K562 (cell line): ENCODE results near the gene COL23A1. TPM values are rescaled to one million over a fixed set of nuclear protein-coding genes. Genes with fewer than 3 reads are reported as not detected.

Source experiments
- ATAC-seq: fragments of 200-7000 bp; cut with Tn5 transposase; 3 replicates; pipeline ENCODE4 v1.9.1; 2020; ENCODE audit warnings: moderate library complexity
- BruUV-seq: library from RNA; stranded (reverse); fragments of 400-500 nt; replicated peaks from 2 replicates; lab custom pipeline; 2021; lab: Mats Ljungman, UMichigan
- CTCF ChIA-PET: fragments of 300-600 bp; formaldehyde crosslinking; extraction: SDS; loops from one replicate; lab custom pipeline; 2021; ENCODE audit warnings: low intra/inter-chr PET ratio; lab: Yijun Ruan, JAX
- POLR2A ChIA-PET: fragments of 300-600, 350-650 bp; sonication (Branson Sonifier 250); formaldehyde crosslinking; extraction: SDS; loops from one replicate; lab custom pipeline; 2021; ENCODE audit warnings: antibody characterized with exemption, inconsistent platforms; lab: Yijun Ruan, JAX
- DNase-seq, 4 experiments: peaks; one replicate each; pipeline versions ENCODE4 v3.0.0 to v3.0.0-alpha.2; 2011 to 2018; ENCODE audit warnings: low spot score in 3 of 4, mixed read lengths in 3 of 4; ENCODE audit errors: extremely low read depth in 1 of 4
- FAIRE-seq: peaks from 2 replicates; lab custom pipeline; 2011; peaks lifted over from hg19 to GRCh38; lab: Jason Lieb, UNC
- H2AFZ ChIP-seq: 2 replicates; pipeline ENCODE4 v1.6.0; 2011; ENCODE audit warnings: low read depth, low read length, control low read depth, inconsistent platforms
- H3K27ac ChIP-seq: fragments of 200-600 bp; 3 replicates; pipeline ENCODE4 v1.8.0; 2011; ENCODE audit warnings: low read depth, mild to moderate bottlenecking, control low read depth, inconsistent platforms, low read length, moderate library complexity, mixed read lengths; ENCODE audit errors: extremely low read depth
- H3K27me3 ChIP-seq, 2 experiments: fragments of 300-600 bp in 1 of 2; 2 replicates in 1 of 2; 3 replicates in 1 of 2; pipeline versions ENCODE4 v1.6.0 to v1.8.0; 2011; ENCODE audit warnings: inconsistent platforms in 2 of 2, low read length in 2 of 2, mild to moderate bottlenecking in 1 of 2, mixed read lengths in 1 of 2, moderate library complexity in 1 of 2; ENCODE audit not compliant: control insufficient read depth in 2 of 2, insufficient read depth in 2 of 2
- H3K36me3 ChIP-seq: fragments of 300-600 bp; 3 replicates; pipeline ENCODE4 v1.8.0; 2011; ENCODE audit warnings: mild to moderate bottlenecking, low read length, inconsistent platforms; ENCODE audit not compliant: control insufficient read depth, insufficient read depth
- H3K4me1 ChIP-seq, 2 experiments: fragments of 200-600 bp in 1 of 2; replicated peaks in 1 of 2; 2 replicates in 1 of 2; 3 replicates in 1 of 2; pipeline versions ENCODE4 v1.5.1 to v1.8.0; 2011; ENCODE audit warnings: inconsistent platforms in 2 of 2, low read length in 2 of 2, mild to moderate bottlenecking in 1 of 2, mixed read lengths in 1 of 2, moderate library complexity in 1 of 2; ENCODE audit not compliant: control insufficient read depth in 2 of 2, insufficient read depth in 2 of 2
- H3K4me2 ChIP-seq: 2 replicates; pipeline ENCODE4 v1.6.1; 2011; ENCODE audit warnings: low read length, control low read depth, inconsistent platforms, mixed read lengths; ENCODE audit not compliant: insufficient read depth
- H3K4me3 ChIP-seq: fragments of 200-600 bp; sonication (generic), shearing (Covaris generic); 2 replicates; pipeline ENCODE4 v1.5.1; 2016; ENCODE audit warnings: control low read depth, inconsistent platforms
- H3K79me2 ChIP-seq: fragments of 200-600 bp; 3 replicates; pipeline ENCODE4 v1.8.0; 2011; ENCODE audit warnings: low read length, inconsistent platforms; ENCODE audit not compliant: control insufficient read depth, insufficient read depth
- H3K9ac ChIP-seq, 2 experiments: 2 replicates each; pipeline versions ENCODE4 v1.6.0 to v1.6.1; 2011; ENCODE audit warnings: low read depth in 2 of 2, low read length in 2 of 2, control low read depth in 1 of 2, inconsistent platforms in 1 of 2, mild to moderate bottlenecking in 1 of 2, mixed read lengths in 1 of 2; ENCODE audit not compliant: insufficient read depth in 1 of 2
- H3K9me1 ChIP-seq: one replicate; pipeline ENCODE4 v1.6.0; 2011; ENCODE audit warnings: inconsistent platforms, mild to moderate bottlenecking, low read length, moderate library complexity; ENCODE audit not compliant: control insufficient read depth, insufficient read depth
- H3K9me3 ChIP-seq: replicated peaks from 2 replicates; pipeline ENCODE4 v1.5.1; 2011; ENCODE audit warnings: low read depth, low read length, inconsistent platforms; ENCODE audit not compliant: control insufficient read depth, insufficient read depth
- H4K20me1 ChIP-seq: replicated peaks from 2 replicates; pipeline ENCODE4 v1.6.1; 2011; ENCODE audit warnings: low read length, inconsistent platforms, mixed read lengths; ENCODE audit not compliant: control insufficient read depth, insufficient read depth
- ARNT ChIP-seq, 2 experiments: fragments of 450-650 bp; IDR thresholded peaks; 2 replicates each; pipeline ENCODE4 v1.6.1; 2016; ENCODE audit warnings: mild to moderate bottlenecking in 1 of 2
- BCLAF1 ChIP-seq, 2 experiments: fragments of 450-650 bp in 1 of 2; IDR thresholded peaks; 2 replicates each; pipeline ENCODE4 v1.6.1; 2011 to 2017; ENCODE audit warnings: low read depth in 2 of 2, antibody characterized with exemption in 1 of 2, borderline replicate concordance in 1 of 2, low read length in 1 of 2, mild to moderate bottlenecking in 1 of 2, mixed read lengths in 1 of 2; ENCODE audit not compliant: control insufficient read depth in 1 of 2
- HNRNPLL ChIP-seq: fragments of 200-400 bp; formaldehyde crosslinking; IDR thresholded peaks from 2 replicates; pipeline ENCODE4 v1.6.1; 2017; ENCODE audit warnings: low read length, low read depth, mild to moderate bottlenecking; ENCODE audit not compliant: poor library complexity, severe bottlenecking
- HOXB6 ChIP-seq: fragments of 250-450 bp; sonication (Bioruptor Pico); IDR thresholded peaks from 2 replicates; pipeline ENCODE4 v1.5.1; 2022; ENCODE audit warnings: mild to moderate bottlenecking, borderline replicate concordance
- KDM5B ChIP-seq: fragments of 200-600 bp; sonication (generic); IDR thresholded peaks from 2 replicates; pipeline ENCODE4 v1.6.1; 2012; ENCODE audit warnings: low read depth, mild to moderate bottlenecking, moderate library complexity, low read length, control low read depth, inconsistent platforms; ENCODE audit not compliant: insufficient replicate concordance
- MAFK ChIP-seq: IDR thresholded peaks from 2 replicates; pipeline ENCODE4 v1.6.1; 2011; ENCODE audit warnings: low read length, improper control_type of control experiment
- MED1 ChIP-seq: sonication (generic); formaldehyde crosslinking; IDR thresholded peaks from 2 replicates; pipeline ENCODE4 v1.8.1; 2023; ENCODE audit warnings: missing genetic modification reagents, borderline replicate concordance
- PCBP2 ChIP-seq: fragments of 200-400 bp; formaldehyde crosslinking; IDR thresholded peaks from 2 replicates; pipeline ENCODE4 v1.6.1; 2018; ENCODE audit warnings: low read length, low read depth, mild to moderate bottlenecking, moderate library complexity; ENCODE audit not compliant: poor library complexity, severe bottlenecking
- PHTF2 ChIP-seq: fragments of 250-450 bp; sonication (Bioruptor Pico); IDR thresholded peaks from 2 replicates; pipeline ENCODE4 v1.5.0; 2021; ENCODE audit warnings: mild to moderate bottlenecking
- RAD51 ChIP-seq: fragments of 450-650 bp; IDR thresholded peaks from 2 replicates; pipeline ENCODE4 v1.7.1; 2016; ENCODE audit warnings: low read depth, mild to moderate bottlenecking, borderline replicate concordance
- RFX7 ChIP-seq: fragments of 250-450 bp; sonication (Bioruptor Pico); IDR thresholded peaks from 2 replicates; pipeline ENCODE4 v1.5.1; 2021; ENCODE audit warnings: mild to moderate bottlenecking
- SIRT6 ChIP-seq: IDR thresholded peaks from one replicate; pipeline ENCODE4 v1.6.1; 2012; ENCODE audit warnings: low read depth, mild to moderate bottlenecking, control low read depth, inconsistent platforms, low read length, moderate library complexity
- SMARCA4 ChIP-seq: fragments of 450-650 bp; IDR thresholded peaks from 2 replicates; pipeline ENCODE4 v1.6.1; 2016
- SP1 ChIP-seq: sonication (generic); formaldehyde crosslinking; IDR thresholded peaks from 2 replicates; pipeline ENCODE4 v1.8.1; 2022; ENCODE audit warnings: mild to moderate bottlenecking, missing genetic modification reagents
- SPI1 ChIP-seq: IDR thresholded peaks from 2 replicates; pipeline ENCODE4 v1.6.1; 2011; ENCODE audit warnings: low read depth, low read length, control low read depth, borderline replicate concordance
- TCFL5 ChIP-seq: fragments of 250-450 bp; sonication (Bioruptor Pico); conservative IDR thresholded peaks from 2 replicates; pipeline ENCODE4 v1.6.1; 2021; ENCODE audit warnings: mild to moderate bottlenecking, moderate library complexity, matching md5 sums
- TEAD4 ChIP-seq, 2 experiments: sonication (generic) in 1 of 2; formaldehyde crosslinking in 1 of 2; IDR thresholded peaks; 2 replicates each; pipeline versions ENCODE4 v1.6.1 to v1.8.0; 2012 to 2022; ENCODE audit warnings: borderline replicate concordance in 1 of 2, inconsistent platforms in 1 of 2, low read length in 1 of 2, mild to moderate bottlenecking in 1 of 2, missing genetic modification reagents in 1 of 2
- WHSC1 ChIP-seq: IDR thresholded peaks from one replicate; pipeline ENCODE4 v1.6.1; 2012; ENCODE audit warnings: low read length, control low read depth, inconsistent platforms
- ZBTB7A ChIP-seq: IDR thresholded peaks from 2 replicates; pipeline ENCODE4 v1.6.1; 2011; ENCODE audit warnings: low read depth, mild to moderate bottlenecking, low read length, moderate library complexity, borderline replicate concordance; ENCODE audit not compliant: control insufficient read depth
- ZNF583 ChIP-seq: fragments of 250-450 bp; sonication (Bioruptor Pico); IDR thresholded peaks from 2 replicates; pipeline ENCODE4 v1.4.0; 2020
- ZNF699 ChIP-seq: fragments of 250-450 bp; sonication (Bioruptor Pico); IDR thresholded peaks from 2 replicates; pipeline ENCODE4 v1.8.0; 2021; ENCODE audit warnings: mild to moderate bottlenecking, moderate library complexity; ENCODE audit not compliant: insufficient replicate concordance
- ZNF79 ChIP-seq: fragments of 250-450 bp; sonication (Bioruptor Pico); IDR thresholded peaks from 2 replicates; pipeline ENCODE4 v1.4.0; 2020; ENCODE audit warnings: low read depth, mild to moderate bottlenecking, moderate library complexity
- WGBS: fragments of 100-300 bp; shearing (Covaris generic); methylation state at CpG from one replicate; pipeline ENCODE4 v1.1.6; 2016; ENCODE audit warnings: low coverage, mixed read lengths; ENCODE audit not compliant: insufficient coverage; ENCODE audit errors: missing lambda C conversion rate; 5-methylcytosine and 5-hydroxymethylcytosine counted together
- in situ Hi-C: fragments of 300-500 bp; cut with MboI; formaldehyde crosslinking; loops from 4 replicates; pipeline ENCODE4 v1.15.0; 2018; ENCODE audit warnings: inconsistent platforms, mixed read lengths
- intact Hi-C: fragments of 100-400 bp; cut with micrococcal nuclease; formaldehyde crosslinking; loops from 2 replicates; pipeline ENCODE4 v1.14.2; 2022
- polyA plus RNA-seq, 8 experiments: library from polyadenylated mRNA; depleted of rRNA in 4 of 8; stranded (reverse) in 5 of 8; unstranded in 3 of 8; fragments of >200 nt; fragmentation: Nextera tagmentation in 2 of 8; fragmentation: Illumina TruSeq in 1 of 8; extraction: Ambion mirVana in 2 of 8; extraction: Trizol in 1 of 8; gene quantifications; 2 replicates each; pipeline versions ENCODE4 v1.2.1 to v1.2.3, GENCODE V29; 2011 to 2014; ENCODE audit warnings: inconsistent platforms in 1 of 8, missing spikeins in 1 of 8
- total RNA-seq, 7 experiments: library from RNA; depleted of rRNA in 6 of 7; stranded (reverse); fragments of >200 nt in 6 of 7; fragmentation: Illumina TruSeq in 2 of 7; extraction: Trizol in 2 of 7; gene quantifications; 2 replicates each; pipeline versions ENCODE4 v1.2.1 to v1.2.3, GENCODE V29; 2011 to 2021; ENCODE audit warnings: low replicate concordance in 1 of 7

COL23A1 gene
- total and polyA plus RNA-seq, 9 of the 15 experiments (the other 6 are each of a cell fraction or from before 2014, with no cell fraction given) = 0.09 TPM; not detected in 8

- H3K36me3 ChIP-seq = peaks cover 55% of the 10 kb centered on the region
- CTCF ChIA-PET = no interaction called here
- peak overlapping the region; percentile 80 for H3K4me3 ChIP-seq
- H3K27ac ChIP-seq = peak overlapping the region; percentile 94
- peak overlapping the region; percentile 96 for H3K4me2 ChIP-seq
- peak overlapping the region; percentile 93 to 99 for H3K9ac ChIP-seq
- in situ Hi-C loops (no loop called here), intact Hi-C loops (no loop called here)
- no peak overlapping the region for H2AFZ ChIP-seq
- DNase-seq (no peak), FAIRE-seq (no peak), ATAC-seq (no peak)
- peaks cover 23 to 26% of the 10 kb centered on the region in 2 experiments; a peak in 4 of 5 replicates for H3K4me1 ChIP-seq
- H3K9me1 ChIP-seq = peaks cover 10% of the 10 kb centered on the region
- POLR2A ChIA-PET = interaction anchor here (0.6 to 12.7 kb wide), 12 partner anchors 9 to 419 kb away, joined by 3 to 162 read pairs (median 5); partner anchors contain the start of genes COL23A1, NHP2 and PHYKPL
- peaks cover 56% of the 10 kb centered on the region for H4K20me1 ChIP-seq
- peaks cover 69% of the 10 kb centered on the region for H3K79me2 ChIP-seq
- no TSS peak for BruUV-seq
- H3K27me3 ChIP-seq = no peaks in the 10 kb centered on the region
- 0% methylated on average over 5 of the region's 5 CpGs for WGBS
- H3K9me3 ChIP-seq = no peaks in the 10 kb centered on the region
- TF ChIP-seq PHTF2 (CRISPR knock-in tag) (no peak), BCLAF1 (IDR thresholded peaks at IDR 0.05; ENCODE audit: borderline replicate concordance in 1 of 2, control insufficient read depth in 1 of 2, low read depth in 2 of 2, low read length in 1 of 2) (no peak), ZBTB7A (no peak), ARNT (IDR thresholded peaks at IDR 0.05) (no peak), ZNF583 (CRISPR knock-in tag) (no peak), TEAD4 (IDR thresholded peaks at IDR 0.05; ENCODE audit: low read length) (no peak), TEAD4 (CRISPR knock-in tag; IDR thresholded peaks at IDR 0.05; ENCODE audit: borderline replicate concordance) (no peak), HNRNPLL (no peak), RAD51 (no peak), KDM5B (peak; percentile 52), HOXB6 (CRISPR knock-in tag) (no peak), WHSC1 (no peak), ZNF79 (CRISPR knock-in tag) (no peak), MED1 (CRISPR knock-in tag) (no peak), SPI1 (no peak), SIRT6 (peak; percentile 48), SMARCA4 (no peak), TCFL5 (CRISPR knock-in tag) (no peak), RFX7 (CRISPR knock-in tag) (no peak), SP1 (no peak), PCBP2 (no peak), MAFK (no peak), ZNF699 (no peak)
Observed at GRCh38 chr5:178205749-178206047, 384.5 kb downstream of the COL23A1 start.
